ENCODE data around the gene DICER1. TPM values are rescaled to one million over a fixed set of nuclear protein-coding genes. Genes with fewer than 3 reads are reported as not detected.
A peak's percentile ranks its signal among the peaks of the same experiment; 100 is the strongest.

DICER1 gene
- total RNA-seq, 1 donor from 2014 or later: 71.1 TPM

- H3K4me1 ChIP-seq: peaks cover 66% of the 10 kb centered on the region
- H3K36me3 ChIP-seq: no peaks in the 10 kb centered on the region
- DNase-seq (no peak), ATAC-seq (no peak)
- H3K27me3 ChIP-seq: no peaks in the 10 kb centered on the region
- no peak overlapping the region for H3K27ac ChIP-seq
- intact Hi-C loops (cut with DNase I): no loop called here
- TF ChIP-seq CTCF (IDR thresholded peaks at IDR 0.05): no peak
- no peaks in the 10 kb centered on the region for H3K9me3 ChIP-seq
- H3K4me3 ChIP-seq: no peak overlapping the region
Measured at GRCh38 chr14:95144849-95145248, 12.5 kb downstream of the DICER1 start.

GRCh38 chr14:95143808-95144620 lies 13.3 kb downstream of the DICER1 start:
- DNase-seq: no peak
- Histone ChIP-seq H3K4me3 (peak overlapping the region; percentile 20), H3K9me3 (no peaks in the 10 kb centered on the region), H3K36me3 (no peaks in the 10 kb centered on the region), H3K27ac (peak overlapping the region; percentile 45), H3K27me3 (no peaks in the 10 kb centered on the region), H3K4me1 (peaks cover 67% of the 10 kb centered on the region)
- intact Hi-C loops (cut with DNase I): no loop called here
- TF ChIP-seq CTCF (IDR thresholded peaks at IDR 0.05): no peak
- peak; percentile 23 for ATAC-seq

- ATAC-seq: no peak
Measured at GRCh38 chr14:95142208-95142607, 15.1 kb downstream of the DICER1 start.

DNA sequence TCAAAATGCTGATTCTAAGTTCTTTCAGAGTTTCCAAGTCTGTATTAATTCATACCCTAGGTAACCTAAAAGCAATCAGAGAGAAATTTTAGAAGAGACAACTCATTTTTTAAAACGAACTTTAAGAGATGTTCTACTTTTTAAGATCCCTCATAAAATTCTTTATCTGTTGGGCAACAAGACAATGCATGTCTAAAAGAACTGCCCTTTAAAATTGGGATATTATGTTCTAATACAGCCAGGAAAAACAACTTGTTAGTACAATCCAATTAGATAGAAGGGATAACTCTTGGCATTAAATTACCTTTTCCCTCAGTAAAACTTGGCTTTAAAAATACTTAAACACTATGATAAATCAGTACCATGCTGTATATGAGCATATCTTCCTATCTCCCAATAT lies 15.6 kb downstream of the DICER1 start:
- no peak for DNase-seq
- Histone ChIP-seq H3K4me1 (peaks cover 61% of the 10 kb centered on the region), H3K4me3 (no peak overlapping the region), H3K36me3 (no peaks in the 10 kb centered on the region), H3K27ac (no peak overlapping the region), H3K9me3 (no peaks in the 10 kb centered on the region), H3K27me3 (no peaks in the 10 kb centered on the region)
- ATAC-seq: no peak
- intact Hi-C loops (cut with DNase I): no loop called here
- no peak for TF ChIP-seq CTCF (IDR thresholded peaks at IDR 0.05)

More at GRCh38 chr14:95142208-95142607, 15.1 kb downstream of the DICER1 start:
- Histone ChIP-seq H3K27me3 (no peaks in the 10 kb centered on the region), H3K27ac (no peak overlapping the region), H3K36me3 (no peaks in the 10 kb centered on the region), H3K9me3 (no peaks in the 10 kb centered on the region), H3K4me1 (peaks cover 63% of the 10 kb centered on the region), H3K4me3 (no peak overlapping the region)
- intact Hi-C loops (cut with DNase I): no loop called here
- TF ChIP-seq CTCF (IDR thresholded peaks at IDR 0.05): no peak
- DNase-seq: no peak

DNA sequence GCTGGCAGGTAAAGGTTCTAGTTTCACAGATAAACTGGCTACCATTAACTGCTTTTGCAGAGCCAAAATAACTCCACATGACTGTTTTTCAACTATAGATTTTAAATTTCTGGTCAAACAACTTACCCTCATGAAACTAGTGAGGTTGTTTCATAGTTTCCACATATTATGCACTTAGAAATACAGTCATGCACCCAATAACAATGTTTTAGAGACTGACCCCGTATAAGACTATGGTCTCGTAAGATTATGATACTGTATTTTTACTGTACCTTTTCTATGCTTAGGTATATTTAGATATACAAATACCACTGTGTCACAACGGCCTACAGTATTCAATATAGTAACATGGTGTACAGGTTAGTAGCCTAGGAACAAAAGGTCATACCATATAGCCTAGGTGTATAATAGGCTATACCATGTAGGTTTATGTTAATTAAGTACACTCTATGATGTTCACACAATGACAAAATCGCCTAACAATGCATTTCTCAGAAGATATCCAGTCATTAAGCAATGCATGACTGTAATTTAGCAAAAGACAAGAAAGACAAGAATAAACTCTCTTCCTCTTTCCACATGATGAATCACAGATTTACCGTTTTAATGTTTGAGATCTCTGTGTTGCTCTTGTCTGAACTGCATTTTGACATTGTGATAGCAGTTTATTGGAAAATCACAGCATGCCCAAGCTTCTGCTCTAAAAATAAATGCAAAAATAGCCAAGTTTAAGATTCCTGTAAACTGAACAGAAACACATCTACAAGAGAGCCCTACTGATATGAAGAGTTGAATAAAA lies 17.1 kb downstream of the DICER1 start:
- H3K4me3 ChIP-seq: no peak overlapping the region
- peaks cover 50% of the 10 kb centered on the region for H3K4me1 ChIP-seq
- H3K9me3 ChIP-seq: no peaks in the 10 kb centered on the region
- intact Hi-C loops (cut with DNase I): no loop called here
- no peak overlapping the region for H3K27ac ChIP-seq
- H3K36me3 ChIP-seq: no peaks in the 10 kb centered on the region
- H3K27me3 ChIP-seq: no peaks in the 10 kb centered on the region
- no peak for TF ChIP-seq CTCF (IDR thresholded peaks at IDR 0.05)
- ATAC-seq (peak; percentile 22), DNase-seq (no peak)

Measured in upper lobe of right lung (tissue), 1 donor.